ENCODE measurements around the gene CCDC127. TPM values are rescaled to one million over a fixed set of nuclear protein-coding genes. Genes with fewer than 3 reads are reported as not detected.
"Not testable (repeated sequence)": the region's sequence is repeated elsewhere in the genome, so short reads cannot be mapped to it uniquely, and the experiment has no call there.

CCDC127 gene
- total and polyA plus RNA-seq, 2 donors (not counting 1 experiment from before 2014, with no cell fraction given): 1.4 to 8.7 TPM

GRCh38 chr5:167511-167910, 50.4 kb downstream of the CCDC127 start:
- no peaks in the 10 kb centered on the region for H3K36me3 ChIP-seq (replicated peaks in 1 of 2; ENCODE audit: control extremely low read depth in 1 of 2, control insufficient read depth in 1 of 2, extremely low read depth in 1 of 2, insufficient read depth in 2 of 2, low read length in 1 of 2)
- DNase-seq (no peak), ATAC-seq (ENCODE audit: low read depth) (no peak)
- H3K27me3 ChIP-seq (replicated peaks in 1 of 4; ENCODE audit: control extremely low read depth in 1 of 4, control insufficient read depth in 3 of 4, insufficient read depth in 4 of 4, low read length in 3 of 4): no peaks in the 10 kb centered on the region
- peaks cover 0 to 6% (median 0%) of the 10 kb centered on the region in 3 donors for H3K9me3 ChIP-seq (ENCODE audit: control extremely low read depth in 1 of 3, control insufficient read depth in 2 of 3, insufficient read depth in 1 of 3, low read length in 2 of 3)
- no peaks in the 10 kb centered on the region for H3K4me1 Mint-ChIP-seq
- TF ChIP-seq CTCF (IDR thresholded peaks at IDR 0.05) (no peak), EZH2 (IDR thresholded peaks at IDR 0.05; ENCODE audit: borderline replicate concordance, insufficient read depth, low read depth, low read length, poor library complexity, severe bottlenecking) (no peak)
- H3K4me3 ChIP-seq (ENCODE audit: control extremely low read depth in 1 of 5, extremely low read depth in 1 of 5, insufficient read depth in 1 of 5, low read depth in 2 of 5, low read length in 4 of 5): no peak overlapping the region
- no peaks in the 10 kb centered on the region for H3K27me3 Mint-ChIP-seq
- no peak overlapping the region for H3K27ac ChIP-seq (ENCODE audit: low read length in 2 of 2)
- H3K4me1 ChIP-seq (ENCODE audit: control insufficient read depth in 2 of 2, insufficient read depth in 2 of 2, low read length in 2 of 2): no peaks in the 10 kb centered on the region
- H4K20me1 ChIP-seq (ENCODE audit: control insufficient read depth, insufficient read depth, low read length, poor library complexity, severe bottlenecking): no peaks in the 10 kb centered on the region
- CTCF ChIA-PET: no interaction called here
- H2AFZ ChIP-seq (ENCODE audit: insufficient read depth, low read depth, low read length, poor library complexity, severe bottlenecking): no peak overlapping the region
- POLR2A ChIA-PET: no interaction called here
- intact Hi-C loops (cut with micrococcal nuclease): no loop called here
- no peak overlapping the region for H3K4me3 Mint-ChIP-seq
- no peaks in the 10 kb centered on the region for H3K9me3 Mint-ChIP-seq (ENCODE audit: insufficient read depth)
- no peak overlapping the region for H3K4me2 ChIP-seq (replicated peaks; ENCODE audit: low read depth, low read length, poor library complexity, severe bottlenecking)
- no peaks in the 10 kb centered on the region for H3K79me2 ChIP-seq (ENCODE audit: control insufficient read depth, insufficient read depth, low read length)
- no peak overlapping the region for H3K9ac ChIP-seq (ENCODE audit: low read length)
- 96% methylated on average over 6 of the region's 7 CpGs for WGBS (ENCODE audit: insufficient coverage)
- H3K27ac Mint-ChIP-seq: no peak overlapping the region

- Histone ChIP-seq H2AFZ (ENCODE audit: insufficient read depth, low read depth, low read length, poor library complexity, severe bottlenecking) (no peak overlapping the region), H3K27me3 (replicated peaks in 1 of 4; ENCODE audit: control extremely low read depth in 1 of 4, control insufficient read depth in 3 of 4, insufficient read depth in 4 of 4, low read length in 3 of 4) (no peaks in the 10 kb centered on the region), H3K9ac (ENCODE audit: low read length) (no peak overlapping the region), H3K4me1 (ENCODE audit: control insufficient read depth in 2 of 2, insufficient read depth in 2 of 2, low read length in 2 of 2) (no peaks in the 10 kb centered on the region), H3K9me3 (ENCODE audit: control extremely low read depth in 1 of 3, control insufficient read depth in 2 of 3, insufficient read depth in 1 of 3, low read length in 2 of 3) (peaks cover 0 to 6% (median 0%) of the 10 kb centered on the region in 3 donors), H3K4me2 (replicated peaks; ENCODE audit: low read depth, low read length, poor library complexity, severe bottlenecking) (no peak overlapping the region), H3K79me2 (ENCODE audit: control insufficient read depth, insufficient read depth, low read length) (no peaks in the 10 kb centered on the region), H3K36me3 (replicated peaks in 1 of 2; ENCODE audit: control extremely low read depth in 1 of 2, control insufficient read depth in 1 of 2, extremely low read depth in 1 of 2, insufficient read depth in 2 of 2, low read length in 1 of 2) (no peaks in the 10 kb centered on the region), H3K27ac (ENCODE audit: low read length in 2 of 2) (no peak overlapping the region), H4K20me1 (ENCODE audit: control insufficient read depth, insufficient read depth, low read length, poor library complexity, severe bottlenecking) (no peaks in the 10 kb centered on the region), H3K4me3 (ENCODE audit: control extremely low read depth in 1 of 5, extremely low read depth in 1 of 5, insufficient read depth in 1 of 5, low read depth in 2 of 5, low read length in 4 of 5) (no peak overlapping the region)
- H3K9me3 Mint-ChIP-seq (ENCODE audit: insufficient read depth): no peaks in the 10 kb centered on the region
- DNase-seq (no peak), ATAC-seq (ENCODE audit: low read depth) (no peak)
- H3K4me3 Mint-ChIP-seq: no peak overlapping the region
- 97% methylated on average over 15 of the region's 27 CpGs for WGBS (ENCODE audit: insufficient coverage)
- TF ChIP-seq EZH2 (IDR thresholded peaks at IDR 0.05; ENCODE audit: borderline replicate concordance, insufficient read depth, low read depth, low read length, poor library complexity, severe bottlenecking) (no peak), CTCF (IDR thresholded peaks at IDR 0.05) (no peak)
- ChIA-PET CTCF (no interaction called here), POLR2A (no interaction called here)
- intact Hi-C loops (cut with micrococcal nuclease): no loop called here
- no peaks in the 10 kb centered on the region for H3K4me1 Mint-ChIP-seq
- no peak overlapping the region for H3K27ac Mint-ChIP-seq
- no peaks in the 10 kb centered on the region for H3K27me3 Mint-ChIP-seq
Measured at GRCh38 chr5:166441-167372, 51.2 kb downstream of the CCDC127 start.

GRCh38 chr5:164783-165182, 53.2 kb downstream of the CCDC127 start:
- H3K4me3 Mint-ChIP-seq; H3K79me2 ChIP-seq (ENCODE audit: control insufficient read depth, insufficient read depth, low read length); H3K9me3 ChIP-seq (ENCODE audit: control extremely low read depth in 1 of 3, control insufficient read depth in 2 of 3, insufficient read depth in 1 of 3, low read length in 2 of 3); H3K4me1 ChIP-seq (ENCODE audit: control insufficient read depth in 2 of 2, insufficient read depth in 2 of 2, low read length in 2 of 2); H3K36me3 ChIP-seq (replicated peaks in 1 of 2; ENCODE audit: control extremely low read depth in 1 of 2, control insufficient read depth in 1 of 2, extremely low read depth in 1 of 2, insufficient read depth in 2 of 2, low read length in 1 of 2); H2AFZ ChIP-seq (ENCODE audit: insufficient read depth, low read depth, low read length, poor library complexity, severe bottlenecking); H3K27me3 ChIP-seq (replicated peaks in 1 of 4; ENCODE audit: control extremely low read depth in 1 of 4, control insufficient read depth in 3 of 4, insufficient read depth in 4 of 4, low read length in 3 of 4); H3K4me1 Mint-ChIP-seq; H3K9me3 Mint-ChIP-seq (ENCODE audit: insufficient read depth); H3K27ac ChIP-seq (ENCODE audit: low read length in 2 of 2); H3K9ac ChIP-seq (ENCODE audit: low read length); CTCF ChIA-PET; intact Hi-C loops (cut with micrococcal nuclease); H3K27ac Mint-ChIP-seq; H3K4me3 ChIP-seq (ENCODE audit: control extremely low read depth in 1 of 5, extremely low read depth in 1 of 5, insufficient read depth in 1 of 5, low read depth in 2 of 5, low read length in 4 of 5); DNase-seq; H4K20me1 ChIP-seq (ENCODE audit: control insufficient read depth, insufficient read depth, low read length, poor library complexity, severe bottlenecking); ATAC-seq (ENCODE audit: low read depth); POLR2A ChIA-PET; H3K4me2 ChIP-seq (replicated peaks; ENCODE audit: low read depth, low read length, poor library complexity, severe bottlenecking): not testable (repeated sequence)
- peaks cover 11% of the 10 kb centered on the region for H3K27me3 Mint-ChIP-seq
- 93% methylated on average over 14 of the region's 25 CpGs for WGBS (ENCODE audit: insufficient coverage)
